ENCODE data around the gene MAGI1. TPM values are rescaled to one million over a fixed set of nuclear protein-coding genes. Genes with fewer than 3 reads are reported as not detected.

Gene MAGI1
- total RNA-seq, 4 donors from 2014 or later = 7.6 to 42.9 (median 37.0) TPM

DNA sequence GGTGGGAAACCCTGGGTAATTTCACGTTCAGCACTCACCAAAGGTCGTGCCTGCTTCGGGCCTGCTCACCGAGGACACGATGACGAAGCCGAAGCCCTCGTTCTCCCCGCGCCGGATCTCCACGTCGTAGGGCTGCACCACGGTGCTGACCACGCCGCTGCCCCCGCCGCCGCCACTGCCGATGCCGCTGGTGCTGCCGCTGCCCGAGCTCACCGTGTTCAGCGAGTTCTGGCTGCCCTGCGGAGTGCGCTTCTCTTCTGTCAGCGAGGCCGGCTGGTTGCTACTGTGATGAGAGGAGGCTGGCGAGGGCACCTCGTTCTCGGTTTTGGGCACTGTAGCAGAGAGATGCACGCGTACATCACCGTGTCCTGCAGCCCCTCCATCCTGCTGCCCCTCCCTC is 659.5 kb downstream of the MAGI1 start:
- H3K9me3 ChIP-seq = no peaks in the 10 kb centered on the region
- no peaks in the 10 kb centered on the region for H3K36me3 ChIP-seq
- intact Hi-C loops (cut with DNase I; ENCODE audit: low total_unique reads) = no loop called here
- no peak for TF ChIP-seq POLR2A (IDR thresholded peaks at IDR 0.05)
- TF ChIP-seq, protein P1, sequence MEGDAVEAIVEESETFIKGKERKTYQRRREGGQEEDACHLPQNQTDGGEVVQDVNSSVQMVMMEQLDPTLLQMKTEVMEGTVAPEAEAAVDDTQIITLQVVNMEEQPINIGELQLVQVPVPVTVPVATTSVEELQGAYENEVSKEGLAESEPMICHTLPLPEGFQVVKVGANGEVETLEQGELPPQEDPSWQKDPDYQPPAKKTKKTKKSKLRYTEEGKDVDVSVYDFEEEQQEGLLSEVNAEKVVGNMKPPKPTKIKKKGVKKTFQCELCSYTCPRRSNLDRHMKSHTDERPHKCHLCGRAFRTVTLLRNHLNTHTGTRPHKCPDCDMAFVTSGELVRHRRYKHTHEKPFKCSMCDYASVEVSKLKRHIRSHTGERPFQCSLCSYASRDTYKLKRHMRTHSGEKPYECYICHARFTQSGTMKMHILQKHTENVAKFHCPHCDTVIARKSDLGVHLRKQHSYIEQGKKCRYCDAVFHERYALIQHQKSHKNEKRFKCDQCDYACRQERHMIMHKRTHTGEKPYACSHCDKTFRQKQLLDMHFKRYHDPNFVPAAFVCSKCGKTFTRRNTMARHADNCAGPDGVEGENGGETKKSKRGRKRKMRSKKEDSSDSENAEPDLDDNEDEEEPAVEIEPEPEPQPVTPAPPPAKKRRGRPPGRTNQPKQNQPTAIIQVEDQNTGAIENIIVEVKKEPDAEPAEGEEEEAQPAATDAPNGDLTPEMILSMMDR (IDR thresholded peaks at IDR 0.05) = no peak
- no peak for DNase-seq
- H3K27ac ChIP-seq = no peak overlapping the region
- H3K27me3 ChIP-seq = no peaks in the 10 kb centered on the region
- H3K4me1 ChIP-seq = no peaks in the 10 kb centered on the region
- no peak overlapping the region for H3K4me3 ChIP-seq

GRCh38 chr3:65377637-65378036 is 661.1 kb downstream of the MAGI1 start:
- H3K4me1 ChIP-seq = no peaks in the 10 kb centered on the region
- no peak overlapping the region for H3K4me3 ChIP-seq
- no peak for DNase-seq
- H3K27ac ChIP-seq = no peak overlapping the region
- no peaks in the 10 kb centered on the region for H3K36me3 ChIP-seq
- no peaks in the 10 kb centered on the region for H3K27me3 ChIP-seq
- no peak for TF ChIP-seq POLR2A (IDR thresholded peaks at IDR 0.05)
- TF ChIP-seq, protein P1 (IDR thresholded peaks at IDR 0.05) = no peak
- intact Hi-C loops (cut with DNase I; ENCODE audit: low total_unique reads) = no loop called here
- H3K9me3 ChIP-seq = no peaks in the 10 kb centered on the region

DNA sequence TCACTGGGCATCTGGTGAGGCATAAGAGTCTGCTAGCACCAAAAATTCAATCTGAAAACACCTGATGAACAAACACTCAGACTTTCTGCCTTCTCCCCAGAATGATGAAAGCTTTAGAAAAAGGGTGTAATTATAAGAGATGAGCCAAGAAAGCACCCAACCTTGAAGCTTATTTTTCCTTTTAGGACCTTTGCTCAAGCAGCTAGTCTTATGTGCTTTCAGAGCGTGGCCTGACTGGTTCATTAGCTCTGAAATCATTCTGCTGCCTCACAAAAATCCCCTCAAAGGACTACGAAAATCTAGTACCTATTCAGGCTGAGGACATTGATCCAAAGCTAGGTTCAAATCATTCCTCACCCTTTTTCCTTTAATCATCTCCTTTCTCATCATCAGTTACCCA is 662.3 kb downstream of the MAGI1 start:
- no peaks in the 10 kb centered on the region for H3K4me1 ChIP-seq
- DNase-seq = no peak
- no peaks in the 10 kb centered on the region for H3K27me3 ChIP-seq
- no peak overlapping the region for H3K27ac ChIP-seq
- no peaks in the 10 kb centered on the region for H3K9me3 ChIP-seq
- H3K36me3 ChIP-seq = no peaks in the 10 kb centered on the region
- TF ChIP-seq POLR2A (IDR thresholded peaks at IDR 0.05) = no peak
- TF ChIP-seq, protein P1 (IDR thresholded peaks at IDR 0.05) = no peak
- no peak overlapping the region for H3K4me3 ChIP-seq
- intact Hi-C loops (cut with DNase I; ENCODE audit: low total_unique reads) = no loop called here

DNA sequence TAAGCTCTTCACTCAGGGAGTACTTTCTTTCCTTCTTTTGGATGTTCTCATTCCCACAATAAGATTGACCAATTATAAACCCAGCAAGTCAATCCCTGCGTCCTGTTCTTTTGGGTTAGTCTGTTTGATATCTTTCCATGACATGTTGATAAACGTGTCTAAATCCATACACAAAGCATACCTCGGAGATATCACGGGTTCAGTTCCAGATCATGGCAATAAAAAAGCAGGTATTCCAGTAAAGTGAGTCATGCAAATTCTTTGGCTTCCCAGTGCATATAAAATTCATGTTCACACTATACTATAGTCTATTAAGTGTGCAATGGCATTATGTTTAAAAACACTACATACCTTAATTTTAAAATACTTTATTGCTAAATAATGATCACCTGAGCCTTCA is 667.7 kb downstream of the MAGI1 start:
- Histone ChIP-seq H3K36me3 (no peaks in the 10 kb centered on the region), H3K4me3 (no peak overlapping the region), H3K27me3 (no peaks in the 10 kb centered on the region), H3K4me1 (no peaks in the 10 kb centered on the region), H3K27ac (no peak overlapping the region), H3K9me3 (no peaks in the 10 kb centered on the region)
- DNase-seq = no peak
- intact Hi-C loops (cut with DNase I; ENCODE audit: low total_unique reads) = no loop called here
- no peak for TF ChIP-seq POLR2A (IDR thresholded peaks at IDR 0.05)
- TF ChIP-seq, protein P1 (IDR thresholded peaks at IDR 0.05) = no peak

GRCh38 chr3:65368866-65369265 is 669.9 kb downstream of the MAGI1 start:
- Histone ChIP-seq H3K27ac (no peak overlapping the region), H3K36me3 (no peaks in the 10 kb centered on the region), H3K4me3 (no peak overlapping the region), H3K4me1 (no peaks in the 10 kb centered on the region), H3K9me3 (no peaks in the 10 kb centered on the region), H3K27me3 (no peaks in the 10 kb centered on the region)
- intact Hi-C loops (cut with DNase I; ENCODE audit: low total_unique reads) = no loop called here
- DNase-seq = no peak
- TF ChIP-seq POLR2A (IDR thresholded peaks at IDR 0.05) = no peak
- TF ChIP-seq, protein P1 (IDR thresholded peaks at IDR 0.05) = no peak

Data from uterus (tissue), 4 donors.